Measurements from ENCODE around the gene ZBTB20. TPM values are rescaled to one million over a fixed set of nuclear protein-coding genes. Genes with fewer than 3 reads are reported as not detected.

Gene ZBTB20
- total RNA-seq, 2 experiments from 2014 or later: 11.0 to 11.4 TPM

DNA sequence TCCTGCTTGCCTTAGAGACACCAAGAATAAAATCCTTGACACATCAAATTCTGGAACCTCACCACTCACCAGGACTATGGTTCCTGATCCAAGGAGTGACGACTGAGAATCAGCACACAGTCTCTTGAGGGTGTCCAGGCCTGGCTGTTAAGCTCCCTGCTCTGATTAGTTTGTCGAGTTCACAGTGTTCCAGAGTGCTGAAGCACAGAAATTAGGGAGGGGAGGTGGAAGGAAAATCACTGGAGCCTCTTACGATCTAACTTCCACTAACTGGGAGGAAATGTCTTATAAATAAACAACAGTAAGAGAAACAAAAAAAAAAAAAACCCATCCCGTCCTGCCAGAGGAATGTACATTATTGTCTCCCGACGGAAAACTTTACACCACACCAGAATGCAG lies 523.0 kb downstream of the ZBTB20 start:
- H3K27ac Mint-ChIP-seq: no peak overlapping the region
- H3K4me1 Mint-ChIP-seq: no peaks in the 10 kb centered on the region
- no peaks in the 10 kb centered on the region for H3K27me3 Mint-ChIP-seq
- H3K9me3 Mint-ChIP-seq: no peaks in the 10 kb centered on the region
- CTCF ChIA-PET: interaction anchor here (1.2 kb wide), 1 partner anchor 10 kb away, joined by 4 read pairs; no protein-coding TSS in a partner anchor
- no peaks in the 10 kb centered on the region for H3K36me3 Mint-ChIP-seq (ENCODE audit: low read depth)
- DNase-seq: no peak
- no peak overlapping the region for H3K4me3 Mint-ChIP-seq
- POLR2A ChIA-PET: no interaction called here

DNA sequence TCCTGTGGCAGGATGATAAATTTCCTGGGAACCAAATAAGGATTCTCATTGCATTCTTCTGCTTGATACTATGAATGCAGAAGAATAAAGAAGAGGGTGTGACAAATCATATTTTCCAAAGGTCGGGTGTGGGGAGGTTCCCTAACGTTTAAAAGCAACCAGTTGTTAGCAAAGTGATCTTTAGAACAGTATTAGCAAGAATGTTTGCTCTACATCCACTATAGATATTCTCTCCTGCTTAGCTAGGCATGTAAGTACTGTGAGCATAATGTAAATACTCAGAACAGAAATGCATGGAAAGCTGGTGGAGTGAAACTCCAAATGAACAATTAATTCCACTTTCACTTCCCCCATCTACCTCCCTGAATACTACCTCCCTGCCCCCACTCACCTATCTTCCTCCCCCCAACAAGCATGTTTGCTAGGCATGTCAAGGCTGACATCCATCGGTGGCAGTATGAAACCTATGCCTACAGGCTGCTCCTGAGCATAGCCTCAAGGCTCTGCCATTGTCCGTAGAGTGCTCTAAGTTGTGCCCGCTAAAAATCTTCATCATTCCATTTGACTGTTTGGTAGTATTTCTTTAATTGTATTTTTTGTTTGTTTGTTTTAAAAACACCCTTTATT lies 523.6 kb downstream of the ZBTB20 start:
- Mint-ChIP-seq H3K27ac (no peak overlapping the region), H3K36me3 (ENCODE audit: low read depth) (no peaks in the 10 kb centered on the region), H3K4me3 (no peak overlapping the region), H3K4me1 (no peaks in the 10 kb centered on the region), H3K27me3 (no peaks in the 10 kb centered on the region), H3K9me3 (no peaks in the 10 kb centered on the region)
- POLR2A ChIA-PET: no interaction called here
- no peak for DNase-seq
- CTCF ChIA-PET: no interaction called here

DNA sequence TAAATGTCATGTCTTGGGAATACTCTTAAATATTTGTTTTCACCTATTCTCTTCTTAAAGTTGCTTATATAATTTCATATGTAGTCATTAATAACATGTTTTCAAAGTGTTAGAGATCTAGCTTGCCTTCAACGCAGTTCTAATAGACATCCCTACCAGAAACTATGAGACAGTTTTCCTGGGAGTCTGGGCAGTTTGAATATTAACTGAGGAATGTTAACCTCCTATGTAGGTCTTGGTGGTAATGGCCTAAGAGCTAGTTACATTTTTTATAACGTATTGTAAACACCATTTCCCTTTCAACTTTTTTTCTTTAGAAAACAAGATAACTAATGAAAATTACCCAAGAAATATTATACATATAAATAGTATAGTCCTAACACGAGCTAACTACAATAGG lies 525.1 kb downstream of the ZBTB20 start:
- H3K36me3 Mint-ChIP-seq (ENCODE audit: low read depth): no peaks in the 10 kb centered on the region
- no peak for DNase-seq
- no peaks in the 10 kb centered on the region for H3K27me3 Mint-ChIP-seq
- ChIA-PET CTCF (no interaction called here), POLR2A (no interaction called here)
- no peaks in the 10 kb centered on the region for H3K4me1 Mint-ChIP-seq
- H3K9me3 Mint-ChIP-seq: no peaks in the 10 kb centered on the region
- H3K4me3 Mint-ChIP-seq: no peak overlapping the region
- H3K27ac Mint-ChIP-seq: no peak overlapping the region

DNA sequence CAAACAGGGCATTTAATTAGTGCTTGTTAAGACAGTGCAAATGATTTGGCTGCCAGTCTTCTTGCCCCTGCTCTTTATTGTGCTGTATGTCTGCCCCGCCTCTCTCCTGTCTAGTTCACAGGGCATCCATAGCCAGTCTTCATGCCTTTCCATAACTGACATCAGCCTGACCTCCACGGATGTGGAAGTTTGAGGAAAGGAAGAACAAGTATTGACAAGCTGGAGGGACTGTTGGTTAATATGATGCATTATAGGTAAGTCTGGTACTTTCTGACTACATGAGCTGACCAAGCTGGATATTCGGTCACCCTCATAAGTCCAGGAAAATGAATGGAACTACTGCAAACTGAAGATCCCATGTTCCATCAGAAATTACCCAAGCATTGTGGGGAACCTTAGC lies 527.3 kb downstream of the ZBTB20 start:
- no peaks in the 10 kb centered on the region for H3K9me3 Mint-ChIP-seq
- H3K36me3 Mint-ChIP-seq (ENCODE audit: low read depth): no peaks in the 10 kb centered on the region
- H3K27me3 Mint-ChIP-seq: no peaks in the 10 kb centered on the region
- CTCF ChIA-PET: no interaction called here
- H3K4me3 Mint-ChIP-seq: no peak overlapping the region
- POLR2A ChIA-PET: no interaction called here
- no peak overlapping the region for H3K27ac Mint-ChIP-seq
- DNase-seq: no peak
- no peaks in the 10 kb centered on the region for H3K4me1 Mint-ChIP-seq

DNA sequence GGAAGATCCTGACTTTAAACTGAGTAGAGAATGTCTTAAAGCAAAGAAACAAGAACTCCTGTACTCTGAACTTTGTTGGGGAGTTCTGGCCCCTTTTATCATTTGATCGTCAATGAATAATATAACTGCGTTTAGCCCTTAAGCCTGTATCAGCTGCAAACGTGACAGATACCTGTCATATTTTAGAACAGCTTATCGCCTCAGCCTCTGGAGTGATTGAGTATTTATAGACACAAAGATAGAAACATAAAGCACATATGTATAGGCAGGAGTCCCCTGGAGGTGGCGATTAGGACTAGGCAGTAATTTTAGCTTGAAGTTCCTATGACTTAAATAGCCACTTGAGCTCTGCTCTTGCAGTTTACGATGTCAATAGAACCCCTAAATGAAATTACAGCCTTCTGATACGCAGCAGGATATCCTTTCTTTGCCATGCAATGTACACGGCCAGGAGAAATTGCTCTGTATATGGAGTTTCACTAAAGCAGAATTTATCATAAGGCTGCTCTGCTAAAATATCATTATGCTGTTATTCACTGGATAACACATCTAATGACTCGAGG lies 531.5 kb downstream of the ZBTB20 start:
- no peaks in the 10 kb centered on the region for H3K9me3 Mint-ChIP-seq
- no peaks in the 10 kb centered on the region for H3K4me1 Mint-ChIP-seq
- no peak overlapping the region for H3K4me3 Mint-ChIP-seq
- ChIA-PET POLR2A (no interaction called here), CTCF (no interaction called here)
- no peak for DNase-seq
- no peaks in the 10 kb centered on the region for H3K27me3 Mint-ChIP-seq
- no peak overlapping the region for H3K27ac Mint-ChIP-seq
- no peaks in the 10 kb centered on the region for H3K36me3 Mint-ChIP-seq (ENCODE audit: low read depth)

DNA sequence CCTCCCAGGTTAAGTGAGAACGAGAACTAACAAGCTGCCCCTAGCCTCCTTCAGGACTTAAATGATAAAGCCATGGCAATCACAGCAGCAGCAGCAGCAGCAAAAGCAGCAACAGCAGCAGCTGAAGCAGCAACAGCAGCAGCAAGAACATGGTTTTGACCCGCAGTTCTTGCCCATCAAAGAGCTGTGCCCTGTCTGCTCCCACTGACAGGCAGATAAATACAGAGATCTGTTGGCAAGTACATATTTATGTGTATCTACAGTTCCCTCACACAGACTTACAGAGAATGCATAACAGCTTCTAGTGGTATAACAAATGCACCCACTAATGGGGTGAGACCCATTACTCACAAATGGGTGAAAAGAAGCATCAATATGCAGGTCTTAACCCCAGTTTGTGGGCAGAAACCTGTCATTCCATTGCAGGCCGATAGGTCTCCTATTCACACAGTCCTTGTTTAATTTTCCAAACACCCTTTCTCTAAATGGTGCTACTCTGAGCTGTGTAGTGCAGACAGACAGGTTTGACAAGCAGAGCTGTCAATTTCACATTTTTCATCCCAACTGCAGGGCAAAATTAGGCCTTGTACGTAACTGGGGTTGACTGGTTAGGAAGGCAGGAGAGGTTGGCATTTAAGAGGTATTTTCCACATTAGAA lies 537.0 kb downstream of the ZBTB20 start:
- Mint-ChIP-seq H3K27me3 (no peaks in the 10 kb centered on the region), H3K27ac (no peak overlapping the region), H3K4me3 (no peak overlapping the region), H3K4me1 (no peaks in the 10 kb centered on the region), H3K9me3 (no peaks in the 10 kb centered on the region), H3K36me3 (ENCODE audit: low read depth) (no peaks in the 10 kb centered on the region)
- POLR2A ChIA-PET: no interaction called here
- DNase-seq: no peak
- CTCF ChIA-PET: interaction anchor here (0.6 to 1.2 kb wide), 2 partner anchors 48 to 53 kb away, joined by 4 to 5 read pairs; no protein-coding TSS in a partner anchor

DNA sequence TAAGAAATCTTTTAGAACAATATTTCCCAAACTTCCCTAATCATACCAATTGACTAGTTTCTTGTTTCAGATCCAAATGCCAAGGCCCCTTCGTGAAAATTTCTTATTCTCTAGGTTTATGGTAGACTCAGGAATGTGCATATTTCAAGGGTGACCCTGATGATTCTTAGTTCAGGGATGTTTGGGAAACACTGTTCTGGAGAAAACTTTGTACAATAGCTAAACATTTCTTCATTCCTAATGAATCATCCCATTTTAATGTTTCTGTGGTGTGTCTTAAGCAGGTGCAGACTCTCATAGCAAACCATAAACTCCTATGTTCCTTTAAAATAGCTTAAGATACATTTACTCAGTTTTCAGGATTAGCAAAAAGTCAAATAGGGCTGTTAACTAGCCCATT lies 538.8 kb downstream of the ZBTB20 start:
- Mint-ChIP-seq H3K4me1 (no peaks in the 10 kb centered on the region), H3K9me3 (no peaks in the 10 kb centered on the region), H3K4me3 (no peak overlapping the region), H3K36me3 (ENCODE audit: low read depth) (no peaks in the 10 kb centered on the region), H3K27me3 (no peaks in the 10 kb centered on the region), H3K27ac (no peak overlapping the region)
- CTCF ChIA-PET: no interaction called here
- POLR2A ChIA-PET: no interaction called here
- no peak for DNase-seq

DNA sequence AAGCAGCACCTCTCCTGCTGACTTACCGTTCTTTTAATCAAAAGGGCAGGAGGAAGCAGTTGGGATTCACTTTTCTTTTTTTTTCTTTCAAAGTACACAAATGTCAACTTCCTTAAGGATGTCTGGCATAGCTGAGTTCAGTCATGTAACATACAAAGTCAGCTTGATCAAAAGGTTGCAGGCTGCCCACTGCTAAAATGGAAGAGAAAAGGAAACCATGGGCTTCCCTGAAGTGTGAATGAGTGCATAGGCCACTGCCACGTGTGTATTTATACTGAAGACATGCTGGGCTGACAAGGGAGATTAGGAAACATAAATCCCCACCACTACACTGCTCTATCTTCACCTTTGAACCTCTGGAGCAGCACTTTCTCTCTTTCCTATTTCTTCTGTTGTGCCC lies 540.8 kb downstream of the ZBTB20 start:
- Mint-ChIP-seq H3K4me1 (no peaks in the 10 kb centered on the region), H3K27me3 (no peaks in the 10 kb centered on the region), H3K9me3 (no peaks in the 10 kb centered on the region), H3K27ac (no peak overlapping the region), H3K4me3 (no peak overlapping the region), H3K36me3 (ENCODE audit: low read depth) (no peaks in the 10 kb centered on the region)
- ChIA-PET CTCF (no interaction called here), POLR2A (no interaction called here)
- no peak for DNase-seq

DNA sequence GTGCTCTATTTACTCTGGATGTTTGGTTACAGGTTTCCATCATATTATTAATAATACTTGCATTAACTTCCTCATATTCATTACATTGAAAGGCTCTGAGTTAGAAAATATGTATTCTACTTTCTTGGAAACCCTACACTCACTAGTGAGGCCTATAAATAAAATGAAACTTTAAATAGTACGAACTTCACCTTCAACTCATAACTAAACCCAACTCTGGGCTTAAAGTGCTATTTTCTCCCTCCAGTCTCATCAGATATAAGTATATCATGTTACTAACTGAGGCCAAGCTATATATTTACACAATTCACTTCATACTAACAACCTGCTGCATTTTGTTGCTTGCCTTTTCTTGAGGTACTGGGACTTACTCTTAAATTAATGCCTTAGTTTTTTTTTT lies 546.5 kb downstream of the ZBTB20 start:
- no peaks in the 10 kb centered on the region for H3K9me3 Mint-ChIP-seq
- no peaks in the 10 kb centered on the region for H3K4me1 Mint-ChIP-seq
- H3K27me3 Mint-ChIP-seq: no peaks in the 10 kb centered on the region
- CTCF ChIA-PET: interaction anchor here (0.7 to 1.6 kb wide), 2 partner anchors 17 to 235 kb away, joined by 3 read pairs; no protein-coding TSS in a partner anchor
- H3K36me3 Mint-ChIP-seq (ENCODE audit: low read depth): no peaks in the 10 kb centered on the region
- H3K4me3 Mint-ChIP-seq: no peak overlapping the region
- DNase-seq: no peak
- H3K27ac Mint-ChIP-seq: no peak overlapping the region
- POLR2A ChIA-PET: no interaction called here

DNA sequence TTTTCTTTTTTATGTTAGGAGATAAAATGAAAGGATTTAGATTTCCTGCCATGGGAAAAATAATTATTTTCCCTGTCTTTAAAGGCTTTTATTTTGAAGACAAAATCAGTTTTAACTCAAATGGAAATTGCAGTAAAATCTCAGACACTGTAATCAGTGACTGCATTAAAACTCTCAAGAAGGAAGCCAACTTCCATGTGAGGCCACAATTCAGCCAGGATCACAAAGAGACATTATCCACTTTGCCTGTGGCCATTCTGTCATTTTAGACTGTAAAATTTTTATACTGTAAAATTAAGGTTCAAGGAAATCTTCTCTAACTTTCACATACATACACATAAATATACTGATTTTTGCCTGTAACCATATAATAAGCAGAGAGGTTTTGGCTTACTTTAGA lies 549.2 kb downstream of the ZBTB20 start:
- no peaks in the 10 kb centered on the region for H3K36me3 Mint-ChIP-seq (ENCODE audit: low read depth)
- H3K27ac Mint-ChIP-seq: no peak overlapping the region
- CTCF ChIA-PET: interaction anchor here (0.7 kb wide), 1 partner anchor 10 kb away, joined by 3 read pairs; no protein-coding TSS in a partner anchor
- H3K4me1 Mint-ChIP-seq: no peaks in the 10 kb centered on the region
- no peak overlapping the region for H3K4me3 Mint-ChIP-seq
- H3K9me3 Mint-ChIP-seq: no peaks in the 10 kb centered on the region
- DNase-seq: no peak
- POLR2A ChIA-PET: no interaction called here
- no peaks in the 10 kb centered on the region for H3K27me3 Mint-ChIP-seq

DNA sequence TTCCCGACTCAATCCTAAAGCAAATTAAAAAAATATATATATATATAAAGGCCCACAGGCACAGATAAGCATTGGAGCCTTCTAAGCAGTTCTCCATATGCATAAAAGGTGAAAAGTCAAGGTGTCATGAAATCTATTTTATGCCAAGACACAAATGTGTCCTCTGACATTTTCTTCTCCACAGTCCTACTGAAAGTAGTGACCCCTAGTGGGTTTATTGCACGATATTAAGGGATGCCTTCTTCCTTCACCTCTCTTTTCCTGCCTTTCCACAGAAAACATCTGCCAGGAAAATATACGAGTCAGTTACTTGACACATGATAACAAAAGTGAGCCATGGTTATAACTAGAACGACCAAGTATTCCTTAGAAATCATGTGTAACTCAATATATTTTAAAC lies 550.1 kb downstream of the ZBTB20 start:
- no peaks in the 10 kb centered on the region for H3K27me3 Mint-ChIP-seq
- POLR2A ChIA-PET: no interaction called here
- no peaks in the 10 kb centered on the region for H3K9me3 Mint-ChIP-seq
- no peak overlapping the region for H3K4me3 Mint-ChIP-seq
- no peak for DNase-seq
- H3K27ac Mint-ChIP-seq: no peak overlapping the region
- H3K4me1 Mint-ChIP-seq: no peaks in the 10 kb centered on the region
- CTCF ChIA-PET: no interaction called here
- H3K36me3 Mint-ChIP-seq (ENCODE audit: low read depth): no peaks in the 10 kb centered on the region

DNA sequence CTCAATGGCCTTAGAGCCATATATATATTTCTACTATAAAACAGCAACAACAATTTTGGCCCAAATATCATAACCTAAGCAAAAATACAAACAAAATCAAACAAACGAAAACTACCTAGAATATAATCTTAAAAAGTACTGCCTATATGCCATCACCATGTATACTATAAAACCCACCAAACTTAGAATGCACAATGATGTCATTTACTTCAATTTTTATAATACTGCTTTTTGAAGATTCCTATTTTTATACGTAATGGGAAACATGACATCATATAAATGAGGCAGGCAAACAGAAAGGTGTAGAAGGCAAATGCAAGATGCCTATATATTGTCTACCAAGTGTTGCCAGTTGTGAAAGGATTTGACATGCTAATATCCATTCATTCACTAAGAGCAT lies 550.9 kb downstream of the ZBTB20 start:
- CTCF ChIA-PET: no interaction called here
- no peak for DNase-seq
- POLR2A ChIA-PET: no interaction called here

DNA sequence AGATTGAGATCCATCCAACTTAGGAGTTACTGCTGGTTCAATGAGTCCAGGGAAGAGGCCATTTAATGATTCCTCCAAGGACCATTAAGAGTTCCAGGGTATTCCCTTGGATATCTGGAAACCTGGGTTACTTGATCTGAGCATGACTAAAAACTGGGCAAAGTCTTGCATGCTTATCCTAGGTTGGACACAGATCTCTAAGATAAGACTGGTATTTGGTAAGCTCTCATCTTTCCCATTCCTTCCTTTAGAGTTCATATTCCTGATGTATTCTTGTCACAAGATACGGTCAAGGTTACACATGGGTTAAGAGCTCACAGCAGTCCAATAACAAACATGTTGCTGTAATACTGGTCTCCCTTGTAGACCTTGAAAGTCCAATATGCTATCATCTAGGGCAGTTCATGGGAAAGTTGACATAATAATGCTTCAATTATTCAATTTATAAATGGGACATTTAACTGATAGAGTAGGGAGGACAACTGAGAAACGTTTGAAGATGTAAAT lies 551.5 kb downstream of the ZBTB20 start:
- Mint-ChIP-seq H3K36me3 (ENCODE audit: low read depth) (no peaks in the 10 kb centered on the region), H3K27me3 (no peaks in the 10 kb centered on the region), H3K9me3 (no peaks in the 10 kb centered on the region), H3K4me1 (no peaks in the 10 kb centered on the region), H3K27ac (no peak overlapping the region), H3K4me3 (no peak overlapping the region)
- no peak for DNase-seq
- POLR2A ChIA-PET: no interaction called here
- CTCF ChIA-PET: no interaction called here

More for the DNA sequence above, 550.9 kb downstream of the ZBTB20 start:
- no peaks in the 10 kb centered on the region for H3K27me3 Mint-ChIP-seq
- H3K4me3 Mint-ChIP-seq: no peak overlapping the region
- no peaks in the 10 kb centered on the region for H3K4me1 Mint-ChIP-seq
- H3K9me3 Mint-ChIP-seq: no peaks in the 10 kb centered on the region
- no peak overlapping the region for H3K27ac Mint-ChIP-seq
- no peaks in the 10 kb centered on the region for H3K36me3 Mint-ChIP-seq (ENCODE audit: low read depth)
